Left kidney (tissue), 2 donors: Measurements from ENCODE around the gene SLC16A5. TPM values are rescaled to one million over a fixed set of nuclear protein-coding genes. Genes with fewer than 3 reads are reported as not detected.
"Not testable (repeated sequence)": the region's sequence is repeated elsewhere in the genome, so short reads cannot be mapped to it uniquely, and the experiment has no call there.

ENCODE experiments used
- DNase-seq: peaks from one replicate; pipeline ENCODE4 v3.0.0-alpha.2; 2013
- polyA plus RNA-seq: library from polyadenylated mRNA; unstranded; fragments of 120-200 nt; gene quantifications from one replicate; pipeline ENCODE4 v1.2.1, GENCODE V29; 2013; ENCODE audit not compliant: insufficient read length

SLC16A5 gene
- polyA plus RNA-seq, 1 donor, result 29.5 TPM

DNA sequence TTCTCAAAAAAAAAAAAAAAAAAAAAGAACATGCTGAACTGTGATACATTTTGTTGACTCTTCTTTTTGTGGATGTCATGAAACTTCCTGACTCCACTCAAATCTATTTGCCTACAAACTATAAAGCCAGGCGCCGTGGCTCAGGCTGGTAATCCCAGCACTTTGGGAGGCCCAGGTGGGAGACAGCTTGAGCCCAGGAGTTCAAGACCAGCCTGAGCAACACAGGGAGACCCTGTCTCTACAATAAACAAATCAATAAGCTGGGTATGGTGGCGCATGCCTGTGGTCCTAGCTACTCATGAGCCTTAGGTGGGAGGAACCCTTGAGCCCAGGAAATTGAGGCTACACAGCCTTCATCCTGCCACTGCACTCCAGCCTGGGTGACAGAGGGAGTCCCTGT lies 45.2 kb downstream of the SLC16A5 start:
- no peak for DNase-seq

DNA sequence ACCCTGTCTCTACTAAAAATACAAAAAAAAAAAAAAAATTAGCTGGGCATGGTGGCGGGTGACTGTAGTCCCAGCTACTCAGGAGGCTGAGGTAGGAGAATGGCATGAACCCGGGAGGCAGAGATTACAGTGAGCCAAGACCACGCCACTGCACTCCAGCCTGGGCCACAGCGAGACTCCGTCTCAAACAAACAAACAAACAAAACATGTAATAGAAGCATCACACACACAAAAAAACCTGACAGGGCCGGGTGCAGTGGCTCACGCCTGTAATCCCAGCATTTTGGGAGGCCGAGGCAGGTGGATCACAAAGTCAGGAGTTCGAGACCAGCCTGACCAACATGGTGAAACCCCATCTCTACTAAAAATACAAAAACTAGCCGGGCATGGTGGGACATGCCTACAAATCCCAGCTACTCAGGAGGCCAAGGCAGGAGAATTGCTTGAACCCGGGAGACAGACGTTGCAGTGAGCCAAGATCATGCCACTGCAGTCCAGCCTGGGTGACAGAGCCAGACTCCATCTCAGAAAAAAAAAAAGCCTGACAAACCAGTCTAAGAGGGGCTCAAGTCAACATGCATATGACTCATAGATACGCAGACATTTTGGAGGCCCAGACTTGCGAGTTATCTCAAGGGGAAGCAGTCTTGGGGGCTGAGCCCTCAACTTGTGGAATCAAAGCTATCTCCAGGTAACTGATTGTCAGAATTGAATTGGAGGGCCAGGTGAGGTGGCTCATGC lies 46.0 kb downstream of the SLC16A5 start:
- DNase-seq, result not testable (repeated sequence)

DNA sequence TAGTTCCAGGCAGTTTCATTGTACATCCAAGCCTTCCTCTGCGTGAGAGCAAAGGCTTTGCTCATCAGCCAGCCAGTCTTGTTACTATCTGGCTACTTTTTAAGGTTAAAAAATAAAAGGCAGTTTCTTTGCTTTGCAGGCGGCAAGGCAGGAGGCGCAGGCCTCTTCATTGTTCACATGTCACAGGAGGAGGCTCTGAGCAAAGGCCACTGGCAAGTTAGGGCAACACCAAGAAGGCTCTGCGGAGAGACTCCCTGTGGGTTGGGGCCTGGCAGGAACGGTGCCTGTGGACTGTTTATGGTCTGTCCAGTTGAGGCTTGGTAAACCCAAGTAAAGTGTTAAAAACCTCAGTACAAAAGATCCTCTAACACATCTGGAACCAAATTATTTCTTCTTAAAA lies 47.7 kb downstream of the SLC16A5 start:
- no peak for DNase-seq

DNA sequence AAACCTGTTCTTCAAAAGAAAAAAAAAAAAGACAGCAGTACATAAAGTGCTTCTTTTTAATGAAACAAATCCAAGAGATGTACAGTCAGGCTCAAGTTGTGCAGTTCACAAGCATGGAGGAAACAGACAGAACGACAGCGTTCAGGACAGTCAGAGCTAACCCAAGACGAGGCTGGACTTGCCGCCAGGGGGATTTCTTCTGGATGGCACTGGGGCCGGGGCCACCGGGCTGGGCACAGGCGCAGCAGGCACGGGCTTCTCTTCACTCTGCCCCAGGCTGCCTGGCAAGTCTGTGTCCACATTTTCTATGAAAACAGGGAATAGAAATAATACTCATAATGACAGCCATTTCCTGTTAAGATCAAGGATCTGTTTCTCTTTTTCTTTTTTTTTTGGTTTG lies 48.2 kb downstream of the SLC16A5 start:
- DNase-seq, result no peak

DNA sequence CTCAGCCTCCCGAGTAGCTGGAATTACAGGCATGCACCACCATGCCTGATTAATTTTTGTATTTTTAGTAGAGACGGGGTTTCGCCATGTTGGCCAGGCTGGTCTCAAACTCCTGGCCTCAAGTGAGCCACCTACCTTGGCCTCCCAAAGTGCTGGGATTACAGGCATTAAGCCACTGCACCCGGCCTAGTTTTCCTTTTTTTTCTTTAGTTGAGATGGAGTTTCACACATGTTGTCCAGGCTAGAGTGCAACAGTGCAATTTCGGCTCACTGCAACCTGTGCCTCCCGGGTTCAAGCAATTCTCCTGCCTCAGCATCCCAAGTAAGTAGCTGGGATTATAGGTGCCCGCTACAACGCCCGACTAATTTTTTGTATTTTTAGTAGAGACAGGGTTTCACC lies 50.0 kb downstream of the SLC16A5 start:
- not testable (repeated sequence) for DNase-seq

DNA sequence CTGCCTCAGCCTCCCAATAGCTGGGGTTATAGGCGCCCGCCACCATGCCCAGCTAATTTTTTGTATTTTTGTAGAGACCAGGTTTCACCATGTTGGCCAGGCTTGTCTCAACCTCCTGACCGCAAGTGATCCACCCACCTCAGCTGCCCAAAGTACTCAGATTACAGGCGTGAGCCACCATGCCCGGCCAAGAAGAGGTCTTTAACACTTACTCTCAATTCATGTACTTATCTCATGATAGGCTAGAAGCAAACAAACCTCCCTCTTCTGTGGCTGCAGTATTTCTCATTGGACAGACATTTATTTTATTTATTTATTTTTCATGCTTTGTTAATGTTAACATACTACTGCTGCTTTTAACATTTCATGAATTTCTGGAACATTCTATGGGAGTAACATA lies 50.8 kb downstream of the SLC16A5 start:
- DNase-seq, result no peak

DNA sequence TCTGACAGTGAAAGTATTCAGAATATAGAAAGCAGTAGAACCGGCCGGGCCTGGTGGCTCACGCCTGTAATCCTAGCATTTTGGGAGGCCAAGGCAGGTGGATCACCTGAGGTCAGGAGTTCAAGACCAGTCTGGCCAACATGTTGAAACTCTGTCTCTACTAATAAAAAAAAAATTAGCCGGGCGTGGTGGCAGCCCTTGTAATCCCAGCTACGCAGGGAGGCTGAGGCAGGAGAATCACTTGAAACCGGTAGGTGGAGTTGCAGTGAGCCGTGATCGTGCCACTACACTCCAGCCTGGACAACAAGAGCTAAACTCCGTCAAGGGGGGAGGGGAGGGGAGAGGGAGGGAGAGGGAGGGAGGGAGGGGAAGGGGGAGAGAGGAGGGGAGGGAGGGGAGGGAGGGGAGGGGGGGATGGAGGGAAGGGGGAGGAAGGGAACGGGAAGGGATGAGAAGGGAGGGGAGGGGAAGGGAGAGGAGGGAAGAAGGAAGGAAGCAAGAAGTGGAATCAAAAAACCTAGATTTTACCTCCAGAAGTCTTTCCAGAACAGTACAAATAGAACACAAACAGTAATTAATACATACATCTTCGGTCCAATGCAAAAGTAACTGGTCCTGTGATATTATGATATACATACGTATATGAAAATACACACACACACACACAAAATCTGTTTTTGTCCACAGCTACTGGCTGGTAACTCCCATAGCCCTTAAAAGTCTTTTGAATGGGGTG lies 54.6 kb downstream of the SLC16A5 start:
- no peak for DNase-seq

DNA sequence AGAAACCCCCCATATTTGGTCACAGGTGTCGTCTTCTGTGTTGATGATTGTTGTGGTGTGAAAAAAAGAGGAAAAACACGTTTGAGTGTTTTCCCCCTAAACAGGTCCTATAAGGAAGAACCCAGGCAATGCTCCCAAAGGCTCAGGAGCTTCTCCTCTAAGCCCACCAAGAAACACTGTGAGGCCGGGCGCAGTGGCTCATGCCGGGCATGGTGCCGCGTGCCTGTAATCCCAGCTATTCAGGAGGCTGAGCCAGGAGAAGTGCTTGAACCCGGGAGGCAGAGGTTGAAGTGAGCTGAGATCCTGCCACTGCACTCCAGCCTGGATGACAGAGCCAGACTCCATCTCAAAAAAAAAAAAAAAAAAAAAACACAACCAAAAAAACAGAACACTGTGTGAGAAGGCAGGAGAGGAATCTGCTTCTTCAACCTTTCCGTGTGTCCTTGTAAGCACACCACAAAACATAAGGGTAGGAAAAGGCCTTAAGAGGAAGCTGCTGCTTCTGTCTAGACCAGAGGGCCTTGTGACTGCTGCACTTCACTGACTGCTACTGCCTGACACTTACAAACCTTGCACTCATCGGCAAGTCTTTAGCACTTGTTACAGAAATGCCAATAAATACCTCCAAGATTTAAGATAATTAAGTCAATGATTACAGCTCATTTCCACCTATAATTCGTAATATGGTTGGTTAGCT lies 57.2 kb downstream of the SLC16A5 start:
- DNase-seq, result no peak

DNA sequence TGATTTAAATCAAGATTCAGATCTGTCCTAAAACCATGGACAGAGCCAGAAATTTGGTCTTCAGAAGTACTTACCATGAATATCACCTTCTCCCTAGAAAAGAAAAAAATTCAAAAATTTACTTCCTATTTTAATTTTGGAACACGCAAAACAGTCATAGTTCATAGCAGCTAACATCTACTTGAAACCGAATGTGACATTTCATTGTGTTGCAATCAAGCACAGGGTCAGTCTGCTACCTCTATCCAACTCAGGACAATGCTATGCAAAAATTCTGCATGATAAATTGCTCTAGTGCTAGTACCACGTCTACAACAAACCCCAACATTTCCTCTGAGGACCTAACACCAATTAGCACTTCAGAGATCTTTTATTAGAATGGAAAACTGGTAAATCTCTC lies 58.8 kb downstream of the SLC16A5 start:
- no peak for DNase-seq

DNA sequence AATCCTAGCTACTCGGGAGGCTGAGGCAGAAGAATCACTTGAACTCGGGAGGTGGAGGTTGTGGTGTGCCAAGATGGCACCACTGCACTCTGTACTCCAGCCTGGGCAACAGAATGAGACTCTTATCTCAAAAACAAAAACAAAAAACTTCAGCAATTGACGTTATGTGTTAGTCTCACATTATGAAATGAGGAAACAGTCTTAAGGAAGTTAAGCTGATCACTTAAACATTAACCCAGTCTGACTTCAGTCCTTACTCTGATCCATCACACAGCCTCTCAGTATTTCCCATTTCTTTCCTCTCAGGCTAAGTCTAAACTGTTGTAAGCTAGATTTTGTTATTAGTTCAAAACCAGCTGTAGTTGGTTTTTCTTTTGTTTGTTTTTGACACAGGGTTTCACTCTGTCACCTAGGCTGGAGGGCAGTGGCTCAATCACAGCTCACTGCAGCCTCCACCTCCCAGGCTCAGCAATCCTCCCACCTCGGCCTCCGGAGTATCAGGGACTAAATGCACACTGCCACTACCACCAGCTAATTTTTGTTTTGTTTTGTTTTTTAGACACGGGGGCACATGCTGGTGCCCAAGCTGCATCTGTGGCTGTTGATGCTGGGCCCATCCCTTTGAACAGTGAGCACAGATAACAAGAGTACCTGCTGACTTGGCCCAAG lies 60.3 kb downstream of the SLC16A5 start:
- no peak for DNase-seq

DNA sequence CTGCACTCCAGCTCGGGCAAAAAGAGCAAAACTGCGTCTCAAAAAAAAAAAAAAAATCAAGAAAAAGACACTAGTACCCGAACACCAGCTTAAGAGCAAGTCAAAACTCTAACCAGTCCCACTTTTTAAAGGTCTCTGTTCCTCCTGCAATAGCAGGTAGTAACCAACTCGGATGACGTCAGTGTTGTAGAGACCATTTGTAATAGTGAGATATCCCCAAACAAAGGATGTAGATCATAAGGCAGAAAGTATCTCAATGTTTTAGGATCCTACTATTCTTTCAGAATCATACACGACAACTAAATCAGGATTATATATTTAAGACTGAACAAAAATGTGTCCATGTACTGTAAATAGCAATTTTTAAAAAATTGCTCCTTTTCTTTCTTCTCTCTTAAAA lies 64.2 kb downstream of the SLC16A5 start:
- peak; percentile 38 for DNase-seq

DNA sequence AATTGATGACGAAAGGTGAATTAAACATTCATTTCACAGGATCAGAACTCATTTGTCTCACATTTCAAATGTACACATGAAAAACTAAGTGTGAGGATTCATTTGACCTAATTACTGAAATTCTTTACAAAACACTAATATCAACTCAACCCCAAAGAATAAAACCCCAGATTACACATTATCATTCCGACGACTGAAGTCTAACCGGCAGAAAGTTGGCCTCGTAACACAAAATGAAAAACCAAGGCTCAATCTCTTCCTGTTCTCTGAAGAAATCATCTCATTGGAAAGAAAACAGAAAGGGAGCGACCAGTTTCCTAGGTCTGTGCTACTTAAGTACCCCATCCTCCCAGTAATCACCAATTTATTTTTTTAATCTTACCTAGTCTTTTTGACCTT lies 64.8 kb downstream of the SLC16A5 start:
- DNase-seq, result no peak

DNA sequence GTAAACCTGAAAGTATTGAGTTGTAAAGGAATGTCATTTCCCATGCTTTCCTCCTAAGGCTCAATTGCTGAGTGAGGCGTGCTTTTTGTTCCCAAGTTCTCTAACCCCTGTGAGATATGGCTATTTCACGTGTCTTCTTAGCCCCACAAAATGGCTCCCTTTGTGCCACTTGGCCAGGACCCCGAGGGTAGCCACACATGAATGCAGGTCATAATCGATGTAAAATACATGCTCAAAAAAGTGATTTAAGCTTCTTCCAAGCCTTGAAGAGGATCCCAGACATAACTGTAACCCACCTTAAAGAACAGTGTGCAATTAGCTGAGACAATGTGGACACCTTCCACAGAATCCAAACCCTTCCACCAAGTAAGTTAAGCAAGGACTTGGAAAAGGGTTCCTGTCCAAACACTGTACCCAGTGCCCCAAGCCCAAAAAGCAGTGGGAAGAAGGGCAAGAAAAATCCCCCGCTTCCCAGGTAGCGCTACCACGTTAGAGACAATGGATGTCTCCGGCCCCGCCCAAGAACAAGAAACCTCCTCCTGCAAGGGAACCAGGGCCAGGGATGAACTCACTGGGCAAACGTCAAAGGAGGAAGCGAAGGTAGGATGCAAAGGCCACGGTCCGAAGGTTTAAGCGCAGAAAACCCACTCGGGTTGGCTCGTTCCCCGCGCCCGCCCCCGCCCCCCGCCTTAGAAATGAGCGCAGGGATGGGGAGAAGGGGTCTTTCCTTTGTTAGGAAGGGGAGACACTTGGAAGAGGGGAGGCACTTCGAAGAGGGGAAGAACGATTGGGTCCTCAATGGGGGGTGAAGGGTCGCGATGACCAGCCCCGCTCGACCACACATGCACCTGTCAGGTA lies 65.4 kb downstream of the SLC16A5 start:
- DNase-seq, result peak; percentile 37

DNA sequence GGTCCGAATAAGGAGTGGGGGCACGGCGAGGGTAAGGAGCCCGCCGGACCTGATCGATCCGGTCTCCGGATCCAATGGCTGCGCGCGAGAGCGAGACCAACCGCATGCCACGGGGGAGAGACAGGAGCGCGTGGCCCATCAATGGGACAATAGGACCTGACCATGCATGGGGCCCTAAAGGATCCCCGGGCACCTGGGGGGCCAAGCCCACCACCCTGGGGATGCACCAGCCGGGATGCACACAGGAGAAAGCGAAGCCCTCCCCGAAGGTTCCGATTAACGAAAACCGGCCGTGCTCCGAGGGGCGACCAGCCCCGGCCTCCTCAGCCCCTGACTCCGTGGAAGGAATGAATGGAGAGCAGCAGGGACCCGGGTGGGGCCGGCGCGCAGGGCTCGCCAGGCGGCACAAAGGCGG lies 66.0 kb downstream of the SLC16A5 start:
- DNase-seq, result peak; percentile 46

DNA sequence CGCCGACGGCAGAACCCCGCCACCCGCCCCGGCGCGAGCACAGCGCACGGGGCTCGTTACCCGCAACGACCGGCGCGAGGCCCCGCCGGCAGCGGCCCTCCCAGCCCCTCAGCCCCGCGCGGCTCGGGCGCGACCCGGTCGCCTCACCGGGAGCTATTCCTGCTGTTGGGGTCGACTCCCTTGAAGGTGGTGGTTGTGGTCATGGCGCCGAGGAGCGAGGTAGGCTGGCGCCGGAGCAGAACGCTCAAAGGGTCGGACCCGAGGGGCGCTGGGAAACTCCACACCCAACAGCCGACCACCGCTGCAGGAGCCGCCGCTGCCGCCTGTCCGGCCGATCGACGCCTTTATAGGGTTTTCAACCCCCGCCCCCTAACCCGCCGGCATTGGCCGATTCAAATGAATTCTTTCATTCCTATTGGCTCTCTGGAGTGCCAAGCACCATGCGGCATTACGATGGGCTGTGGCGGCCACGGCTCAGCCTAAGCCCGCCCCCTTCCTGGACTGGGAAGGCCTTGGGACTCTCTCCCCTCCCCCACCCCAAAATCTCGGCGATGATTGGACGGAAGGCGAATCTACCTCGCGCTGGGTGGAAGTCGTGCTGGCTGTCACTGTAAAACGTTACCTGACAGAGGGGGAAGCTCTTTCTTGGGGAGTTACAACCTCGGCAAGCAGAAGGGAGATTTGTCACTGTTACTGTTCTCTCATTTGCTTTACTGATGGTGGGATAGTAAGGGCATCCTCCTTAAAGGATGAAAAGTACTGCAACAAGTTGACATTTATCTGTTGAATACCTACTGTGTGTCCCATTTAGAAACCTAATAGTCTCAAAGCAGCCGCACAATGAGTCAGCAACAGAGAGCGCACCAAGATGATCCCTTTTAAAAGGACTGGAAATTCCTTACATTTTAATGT lies 66.7 kb downstream of the SLC16A5 start, which contains the start of gene JPT1:
Gene JPT1, minus strand, starts transcription at position 318 of the 912 bp plus-strand sequence. Its CDS starts 115 bp downstream, at position 203.
- DNase-seq, result peak; percentile 99

DNA sequence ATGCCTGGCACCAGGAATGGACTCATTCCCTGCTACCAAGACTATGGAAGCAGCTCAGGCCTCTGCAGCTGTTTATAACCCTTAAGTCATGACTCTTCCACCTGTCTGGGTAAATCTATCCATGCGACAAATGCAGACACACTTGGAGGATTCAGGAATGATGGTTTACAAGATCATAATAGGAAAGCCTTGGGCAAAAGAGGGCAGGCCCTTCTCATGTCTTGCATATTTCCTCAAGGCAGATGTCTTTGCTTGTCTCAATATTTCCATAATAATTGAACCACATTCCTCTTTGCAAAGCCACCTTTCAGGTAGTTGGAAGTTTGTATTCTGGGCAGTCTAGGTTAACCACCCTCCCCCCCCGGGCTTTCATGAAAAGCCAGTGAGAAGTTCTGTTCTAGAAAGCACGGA lies 67.4 kb downstream of the SLC16A5 start:
- no peak for DNase-seq
